K562 (cell line): ENCODE results near the gene MPC1. TPM values are rescaled to one million over a fixed set of nuclear protein-coding genes. Genes with fewer than 3 reads are reported as not detected.

Experiments
- ARID4B ChIP-seq: sonication (generic); formaldehyde crosslinking; IDR thresholded peaks from 2 replicates; pipeline ENCODE4 v1.8.0; 2022; ENCODE audit warnings: mild to moderate bottlenecking, missing genetic modification reagents
- ETV6 ChIP-seq, 3 experiments: fragments of 150-350 bp in 1 of 3; sonication (generic) in 1 of 3; formaldehyde crosslinking in 1 of 3; IDR thresholded peaks; 2 replicates each; pipeline versions ENCODE4 v1.6.1 to v1.8.0; 2014 to 2022; ENCODE audit warnings: borderline replicate concordance in 2 of 3, low read depth in 2 of 3, antibody characterized with exemption in 1 of 3, low read length in 1 of 3, mild to moderate bottlenecking in 1 of 3, missing genetic modification reagents in 1 of 3
- FOSL1 ChIP-seq: fragments of 200-800 bp; sonication (Bioruptor generic); conservative IDR thresholded peaks from 2 replicates; pipeline ENCODE4 v1.6.1; 2016; ENCODE audit warnings: missing genetic modification characterization, missing compliant biosample characterization
- GTF2F1 ChIP-seq: IDR thresholded peaks from 2 replicates; pipeline ENCODE4 v1.6.1; 2011; ENCODE audit warnings: low read depth, low read length, improper control_type of control experiment
- HDAC1 ChIP-seq, 2 experiments: fragments of 450-650 bp; IDR thresholded peaks; 2 replicates each; pipeline ENCODE4 v1.6.1; 2016 to 2017; ENCODE audit warnings: inconsistent platforms in 1 of 2, mild to moderate bottlenecking in 1 of 2, moderate library complexity in 1 of 2
- HOMEZ ChIP-seq: fragments of 250-450 bp; sonication (Bioruptor Pico); IDR thresholded peaks from 2 replicates; pipeline ENCODE4 v1.4.0; 2020; ENCODE audit warnings: mild to moderate bottlenecking, moderate library complexity
- KDM5B ChIP-seq: fragments of 200-600 bp; sonication (generic); IDR thresholded peaks from 2 replicates; pipeline ENCODE4 v1.6.1; 2012; ENCODE audit warnings: low read depth, mild to moderate bottlenecking, moderate library complexity, low read length, control low read depth, inconsistent platforms; ENCODE audit not compliant: insufficient replicate concordance
- MAFG ChIP-seq: fragments of 450-650 bp; conservative IDR thresholded peaks from 2 replicates; pipeline ENCODE4 v1.6.1; 2016; ENCODE audit warnings: missing genetic modification characterization, missing compliant biosample characterization
- NBN ChIP-seq: fragments of 450-650 bp; IDR thresholded peaks from 2 replicates; pipeline ENCODE4 v1.6.1; 2016; ENCODE audit warnings: low read depth, mild to moderate bottlenecking
- PATZ1 ChIP-seq: fragments of 250-450 bp; sonication (Bioruptor Pico); IDR thresholded peaks from 2 replicates; pipeline ENCODE4 v1.5.0; 2020; ENCODE audit warnings: mild to moderate bottlenecking, borderline replicate concordance
- TCF3 ChIP-seq: sonication (generic); formaldehyde crosslinking; IDR thresholded peaks from 2 replicates; pipeline ENCODE4 v1.4.0; 2020; ENCODE audit warnings: mild to moderate bottlenecking, missing genetic modification reagents
- ZFP91 ChIP-seq: sonication (generic); formaldehyde crosslinking; IDR thresholded peaks from 2 replicates; pipeline ENCODE4 v1.8.0; 2022; ENCODE audit warnings: mild to moderate bottlenecking, missing genetic modification reagents
- ZKSCAN3 ChIP-seq: fragments of 250-450 bp; sonication (Bioruptor Pico); IDR thresholded peaks from 2 replicates; pipeline ENCODE4 v1.4.0; 2020
- ZNF24 ChIP-seq: fragments of 450-650 bp; IDR thresholded peaks from 2 replicates; pipeline ENCODE4 v1.6.1; 2016
- polyA plus RNA-seq, 8 experiments: library from polyadenylated mRNA; depleted of rRNA in 4 of 8; stranded (reverse) in 5 of 8; unstranded in 3 of 8; fragments of >200 nt; fragmentation: Nextera tagmentation in 2 of 8; fragmentation: Illumina TruSeq in 1 of 8; extraction: Ambion mirVana in 2 of 8; extraction: Trizol in 1 of 8; gene quantifications; 2 replicates each; pipeline versions ENCODE4 v1.2.1 to v1.2.3, GENCODE V29; 2011 to 2014; ENCODE audit warnings: inconsistent platforms in 1 of 8, missing spikeins in 1 of 8
- total RNA-seq, 7 experiments: library from RNA; depleted of rRNA in 6 of 7; stranded (reverse); fragments of >200 nt in 6 of 7; fragmentation: Illumina TruSeq in 2 of 7; extraction: Trizol in 2 of 7; gene quantifications; 2 replicates each; pipeline versions ENCODE4 v1.2.1 to v1.2.3, GENCODE V29; 2011 to 2021; ENCODE audit warnings: low replicate concordance in 1 of 7

MPC1 gene
- total and polyA plus RNA-seq, 9 of the 15 experiments (the other 6 are each of a cell fraction or from before 2014, with no cell fraction given) = 78.6 to 185 (median 138) TPM

- TF ChIP-seq ARID4B (CRISPR knock-in tag) = peak; percentile 94; the same call in 1 of the 2 replicates
- TF ChIP-seq ETV6 (IDR thresholded peaks at IDR 0.05; ENCODE audit: borderline replicate concordance in 1 of 2, low read depth in 2 of 2, low read length in 1 of 2) = 0 out of 4 replicates have a peak, but pooled peaks of 1 of the 2 experiments have one; percentile 11
- TF ChIP-seq ETV6 (CRISPR knock-in tag; IDR thresholded peaks at IDR 0.05; ENCODE audit: borderline replicate concordance) = 0 out of 2 replicates have a peak, but pooled peaks have one; percentile 49
- TF ChIP-seq ZFP91 (CRISPR knock-in tag) = no peak
- TF ChIP-seq TCF3 = no peak
- TF ChIP-seq ZKSCAN3 (CRISPR knock-in tag) = no peak
- 0 out of 2 replicates have a peak, but pooled peaks have one; percentile 26 for TF ChIP-seq HOMEZ (CRISPR knock-in tag)
- peak; percentile 55 for TF ChIP-seq ZNF24
- TF ChIP-seq FOSL1 (tag) = 0 out of 2 replicates have a peak, but pooled peaks have one; percentile 17
- peak; percentile 85 for TF ChIP-seq KDM5B
- no peak for TF ChIP-seq MAFG (tag)
- peak; percentile 31; the same call in 1 of the 2 replicates for TF ChIP-seq GTF2F1
- peak in 1 of 2 experiments; percentile 77; a peak in 2 of 4 replicates for TF ChIP-seq HDAC1 (IDR thresholded peaks at IDR 0.05)
- TF ChIP-seq PATZ1 (CRISPR knock-in tag) = no peak
- no peak for TF ChIP-seq NBN
Observed at GRCh38 chr6:166382933-166383801, at the start of gene MPC1 (continued).
